H1 (cell line): ENCODE measurements around the gene POTEH.
"Not testable (repeated sequence)": the region's sequence is repeated elsewhere in the genome, so short reads cannot be mapped to it uniquely, and the experiment has no call there.

ENCODE experiments used
- CEBPB ChIP-seq: IDR thresholded peaks from 2 replicates; pipeline ENCODE4 v1.6.1; 2012; ENCODE audit warnings: low read depth, low read length
- CREB1 ChIP-seq: IDR thresholded peaks from 2 replicates; pipeline ENCODE4 v1.6.1; 2012; ENCODE audit warnings: inconsistent platforms
- CTCF ChIP-seq, 3 experiments: IDR thresholded peaks; 1 replicate in 2 of 3; 2 replicates in 1 of 3; pipeline versions ENCODE4 v1.5.1 to v1.6.1; 2011; ENCODE audit warnings: low read length in 3 of 3, mild to moderate bottlenecking in 3 of 3, inconsistent platforms in 2 of 3, low read depth in 1 of 3, moderate library complexity in 1 of 3; ENCODE audit not compliant: insufficient read depth in 1 of 3; ENCODE audit errors: control extremely low read depth in 1 of 3
- HDAC6 ChIP-seq: IDR thresholded peaks from one replicate; pipeline ENCODE4 v1.7.1; 2012; ENCODE audit warnings: low read depth, mild to moderate bottlenecking, inconsistent platforms, low read length, moderate library complexity
- JUN ChIP-seq: IDR thresholded peaks from 2 replicates; pipeline ENCODE4 v1.6.1; 2011; ENCODE audit warnings: low read depth, mild to moderate bottlenecking, improper control_type of control experiment, low read length
- POLR2A ChIP-seq, 2 experiments: IDR thresholded peaks; 1 replicate in 1 of 2; 2 replicates in 1 of 2; pipeline ENCODE4 v1.6.1; 2011; ENCODE audit warnings: low read depth in 2 of 2, low read length in 2 of 2, mild to moderate bottlenecking in 2 of 2; ENCODE audit errors: control extremely low read depth in 1 of 2
- POLR2AphosphoS5 ChIP-seq: IDR thresholded peaks from 2 replicates; pipeline ENCODE4 v1.6.1; 2011; ENCODE audit warnings: low read depth, low read length
- SIN3A ChIP-seq, 2 experiments: IDR thresholded peaks in 1 of 2; conservative IDR thresholded peaks in 1 of 2; 2 replicates each; pipeline ENCODE4 v1.6.1; 2011 to 2012; ENCODE audit warnings: low read length in 2 of 2, improper control_type of control experiment in 1 of 2, low read depth in 1 of 2, mild to moderate bottlenecking in 1 of 2
- USF2 ChIP-seq: IDR thresholded peaks from 2 replicates; pipeline ENCODE4 v1.6.1; 2011; ENCODE audit warnings: low read length, improper control_type of control experiment
- ZNF274 ChIP-seq: IDR thresholded peaks from 2 replicates; pipeline ENCODE4 v1.7.0; 2012; ENCODE audit warnings: low read length, borderline replicate concordance; ENCODE audit errors: extremely low read depth

- not testable (repeated sequence) for TF ChIP-seq CTCF (IDR thresholded peaks at IDR 0.05; ENCODE audit: control extremely low read depth in 1 of 3, insufficient read depth in 1 of 3, low read depth in 1 of 3, low read length in 3 of 3); SIN3A (conservative IDR thresholded peaks at IDR 0.05 in 1 of 2, IDR thresholded peaks at IDR 0.05 in 1 of 2; ENCODE audit: low read depth in 1 of 2, low read length in 2 of 2); POLR2AphosphoS5; POLR2A (IDR thresholded peaks at IDR 0.05; ENCODE audit: control extremely low read depth in 1 of 2, low read depth in 2 of 2, low read length in 2 of 2); HDAC6; JUN; USF2; ZNF274; CREB1; CEBPB
Measured at GRCh38 chr22:15763559-15763958, 73.7 kb downstream of the POTEH start.
